Measurements from ENCODE around the gene SELENOF.

Gene SELENOF

DNA sequence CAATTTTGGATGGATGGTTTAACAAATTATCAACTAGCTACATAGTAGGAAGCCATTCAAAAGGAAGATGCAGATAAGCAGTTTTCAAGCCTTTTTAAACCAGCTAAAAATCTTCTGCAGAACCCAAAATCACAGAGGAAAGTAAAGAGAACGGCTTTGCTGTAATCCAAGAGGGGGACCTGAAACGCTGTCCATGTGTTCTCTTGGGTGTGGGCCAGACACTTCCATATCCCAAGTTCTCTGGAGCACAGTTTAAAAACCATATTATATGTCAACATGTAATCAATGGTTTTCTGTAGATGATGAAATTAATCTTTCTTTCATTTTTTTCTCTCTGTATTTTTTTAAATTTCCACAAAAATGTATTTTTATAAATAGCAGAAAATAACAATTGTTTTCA lies 90.5 kb downstream of the SELENOF start:
- TF ChIP-seq CTCF (IDR thresholded peaks at IDR 0.05), result no peak

DNA sequence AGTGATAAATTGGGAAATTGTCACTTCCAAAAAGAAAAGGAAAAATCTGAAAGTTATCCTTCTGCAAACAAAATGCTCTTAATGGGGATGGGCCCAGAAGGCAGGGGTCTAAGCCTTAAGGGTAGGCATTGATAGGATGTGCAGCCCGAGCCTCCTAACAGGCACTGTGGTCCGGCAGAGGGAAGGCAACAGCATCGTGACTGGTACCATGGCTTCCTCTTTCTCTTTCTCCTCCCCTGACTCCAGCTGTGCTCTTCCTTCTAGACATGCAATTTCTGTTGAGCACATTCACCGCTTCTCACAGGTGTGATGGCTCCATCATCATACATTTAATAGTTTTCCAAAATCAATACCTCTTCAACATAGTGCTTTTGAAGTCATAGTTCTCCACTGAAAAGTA lies 91.5 kb downstream of the SELENOF start:
- TF ChIP-seq CTCF (IDR thresholded peaks at IDR 0.05), result no peak

- no peak for TF ChIP-seq CTCF (IDR thresholded peaks at IDR 0.05)
Observed at GRCh38 chr1:86821956-86822355, 92.0 kb downstream of the SELENOF start.

Measured in LNCAP (cell line).